Osteoblast (primary cell): ENCODE results near the gene SERPINE3. TPM values are rescaled to one million over a fixed set of nuclear protein-coding genes. Genes with fewer than 3 reads are reported as not detected.

ENCODE experiments used
- DNase-seq: peaks from one replicate; pipeline ENCODE4 v3.0.0; 2011; ENCODE audit warnings: low spot score, mixed read lengths; ENCODE audit not compliant: insufficient read length; ENCODE audit errors: missing footprints
- H2AFZ ChIP-seq: 2 replicates; pipeline ENCODE4 v1.6.0; 2011; ENCODE audit warnings: mild to moderate bottlenecking, low read length
- H3K27ac ChIP-seq: 2 replicates; pipeline ENCODE4 v1.5.1; 2011; ENCODE audit warnings: mild to moderate bottlenecking, low read depth, low read length, moderate library complexity
- H3K27me3 ChIP-seq: 2 replicates; pipeline ENCODE4 v1.6.0; 2012; ENCODE audit warnings: mild to moderate bottlenecking, control low read depth, inconsistent platforms, low read length, moderate library complexity; ENCODE audit not compliant: insufficient read depth
- H3K36me3 ChIP-seq: 2 replicates; pipeline ENCODE4 v1.5.1; 2011; ENCODE audit warnings: mild to moderate bottlenecking, low read length, control low read depth, moderate library complexity; ENCODE audit not compliant: insufficient read depth
- H3K4me1 ChIP-seq: 2 replicates; pipeline ENCODE4 v1.5.1; 2011; ENCODE audit warnings: mild to moderate bottlenecking, low read length, control low read depth, moderate library complexity; ENCODE audit not compliant: insufficient read depth
- H3K4me2 ChIP-seq: 2 replicates; pipeline ENCODE4 v1.6.0; 2011; ENCODE audit warnings: mild to moderate bottlenecking, low read length; ENCODE audit not compliant: insufficient read depth
- H3K4me3 ChIP-seq: fragments of 200-600 bp; sonication (generic); 3 replicates; pipeline ENCODE4 v1.5.1; 2012; ENCODE audit warnings: mild to moderate bottlenecking, low read length, inconsistent platforms; ENCODE audit not compliant: insufficient read depth
- H3K79me2 ChIP-seq: 2 replicates; pipeline ENCODE4 v1.6.0; 2012; ENCODE audit warnings: mild to moderate bottlenecking, low read length, control low read depth, inconsistent platforms; ENCODE audit not compliant: insufficient read depth
- H3K9me3 ChIP-seq: 2 replicates; pipeline ENCODE4 v1.5.1; 2011; ENCODE audit warnings: low read depth, low read length, control low read depth
- H4K20me1 ChIP-seq: 2 replicates; pipeline ENCODE4 v1.6.0; 2012; ENCODE audit warnings: mild to moderate bottlenecking, low read length, control low read depth; ENCODE audit not compliant: insufficient read depth
- total RNA-seq: library from RNA; depleted of rRNA; stranded (reverse); fragments of >200 nt; gene quantifications from 2 replicates; pipeline ENCODE4 v1.2.3, GENCODE V29; 2012
- TF ChIP-seq, protein P1 (sequence below): IDR thresholded peaks from 2 replicates; pipeline ENCODE4 v1.5.1; 2011; ENCODE audit warnings: mild to moderate bottlenecking, low read depth, low read length, moderate library complexity; ENCODE audit errors: extremely low read depth

The SERPINE3 gene
- total RNA-seq, 1 donor: not detected

DNA sequence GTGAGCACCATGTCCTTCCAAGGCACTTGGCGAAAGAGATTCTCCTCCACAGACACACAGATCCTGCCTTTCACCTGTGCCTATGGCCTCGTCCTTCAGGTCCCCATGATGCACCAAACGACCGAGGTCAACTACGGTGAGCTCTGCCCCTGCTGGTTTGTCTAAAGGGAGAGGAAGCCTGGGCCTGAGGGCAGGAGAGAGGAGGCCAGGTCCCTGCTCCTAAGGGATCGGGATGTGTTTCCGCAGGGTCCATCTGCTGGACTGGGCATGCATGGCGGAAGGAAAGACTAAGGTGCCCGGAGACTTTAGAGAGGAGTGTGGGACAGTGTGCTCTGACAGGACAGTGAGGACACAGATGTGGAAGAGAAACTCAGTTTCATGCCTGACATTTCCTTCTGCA, 7.6 kb downstream of the SERPINE3 start:
- no peaks in the 10 kb centered on the region for H3K9me3 ChIP-seq
- no peak for DNase-seq
- no peaks in the 10 kb centered on the region for H3K27me3 ChIP-seq
- H3K36me3 ChIP-seq: no peaks in the 10 kb centered on the region
- H3K4me2 ChIP-seq: no peak overlapping the region
- TF ChIP-seq, protein P1, sequence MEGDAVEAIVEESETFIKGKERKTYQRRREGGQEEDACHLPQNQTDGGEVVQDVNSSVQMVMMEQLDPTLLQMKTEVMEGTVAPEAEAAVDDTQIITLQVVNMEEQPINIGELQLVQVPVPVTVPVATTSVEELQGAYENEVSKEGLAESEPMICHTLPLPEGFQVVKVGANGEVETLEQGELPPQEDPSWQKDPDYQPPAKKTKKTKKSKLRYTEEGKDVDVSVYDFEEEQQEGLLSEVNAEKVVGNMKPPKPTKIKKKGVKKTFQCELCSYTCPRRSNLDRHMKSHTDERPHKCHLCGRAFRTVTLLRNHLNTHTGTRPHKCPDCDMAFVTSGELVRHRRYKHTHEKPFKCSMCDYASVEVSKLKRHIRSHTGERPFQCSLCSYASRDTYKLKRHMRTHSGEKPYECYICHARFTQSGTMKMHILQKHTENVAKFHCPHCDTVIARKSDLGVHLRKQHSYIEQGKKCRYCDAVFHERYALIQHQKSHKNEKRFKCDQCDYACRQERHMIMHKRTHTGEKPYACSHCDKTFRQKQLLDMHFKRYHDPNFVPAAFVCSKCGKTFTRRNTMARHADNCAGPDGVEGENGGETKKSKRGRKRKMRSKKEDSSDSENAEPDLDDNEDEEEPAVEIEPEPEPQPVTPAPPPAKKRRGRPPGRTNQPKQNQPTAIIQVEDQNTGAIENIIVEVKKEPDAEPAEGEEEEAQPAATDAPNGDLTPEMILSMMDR: no peak
- H3K79me2 ChIP-seq: no peaks in the 10 kb centered on the region
- no peak overlapping the region for H3K27ac ChIP-seq
- H4K20me1 ChIP-seq: no peaks in the 10 kb centered on the region
- no peak overlapping the region for H3K4me3 ChIP-seq
- no peak overlapping the region for H2AFZ ChIP-seq
- H3K4me1 ChIP-seq: peaks cover 11% of the 10 kb centered on the region

DNA sequence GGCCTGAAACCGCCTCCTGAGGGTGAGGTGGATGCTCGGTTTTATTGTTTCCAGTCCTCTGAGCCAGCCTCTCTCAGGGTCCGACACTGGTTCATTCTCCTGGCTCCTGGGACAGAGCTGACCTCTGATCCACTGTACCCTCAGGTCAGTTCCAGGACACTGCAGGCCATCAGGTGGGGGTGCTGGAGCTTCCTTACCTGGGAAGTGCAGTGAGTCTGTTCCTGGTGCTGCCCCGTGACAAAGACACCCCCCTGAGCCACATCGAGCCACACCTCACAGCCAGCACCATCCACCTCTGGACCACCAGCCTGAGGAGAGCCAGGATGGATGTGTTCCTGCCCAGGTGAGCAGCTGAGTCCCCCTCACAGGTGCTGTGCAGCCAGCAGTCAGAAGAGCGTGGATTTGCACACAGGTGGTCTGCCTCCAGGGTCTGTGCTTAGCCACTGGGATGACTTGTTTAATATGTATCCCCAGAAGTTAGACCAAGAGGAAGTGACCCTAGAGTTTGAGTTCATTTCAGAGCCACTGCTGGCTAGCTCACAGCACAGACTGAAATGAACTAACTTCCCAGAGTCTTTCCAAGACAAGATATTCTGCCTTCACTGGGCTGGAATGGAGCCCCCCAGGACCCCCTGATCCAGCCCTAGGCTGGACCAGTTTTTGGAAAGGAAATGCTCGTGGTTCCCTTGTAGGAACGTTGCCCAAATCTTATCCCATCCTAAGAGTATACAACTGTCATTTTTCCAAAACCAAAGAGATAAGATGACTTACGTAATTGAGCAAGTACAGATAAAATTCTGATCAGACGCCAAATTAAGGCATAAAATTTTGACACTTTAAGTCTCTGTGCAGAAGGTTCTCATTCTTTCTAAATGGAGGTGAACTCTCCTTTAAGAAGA, 8.8 kb downstream of the SERPINE3 start:
- no peaks in the 10 kb centered on the region for H3K79me2 ChIP-seq
- H3K4me2 ChIP-seq: no peak overlapping the region
- H4K20me1 ChIP-seq: no peaks in the 10 kb centered on the region
- H3K9me3 ChIP-seq: no peaks in the 10 kb centered on the region
- no peaks in the 10 kb centered on the region for H3K36me3 ChIP-seq
- no peaks in the 10 kb centered on the region for H3K27me3 ChIP-seq
- no peak overlapping the region for H2AFZ ChIP-seq
- TF ChIP-seq, protein P1: no peak
- H3K27ac ChIP-seq: no peak overlapping the region
- H3K4me3 ChIP-seq: no peak overlapping the region
- no peak for DNase-seq
- H3K4me1 ChIP-seq: no peaks in the 10 kb centered on the region

DNA sequence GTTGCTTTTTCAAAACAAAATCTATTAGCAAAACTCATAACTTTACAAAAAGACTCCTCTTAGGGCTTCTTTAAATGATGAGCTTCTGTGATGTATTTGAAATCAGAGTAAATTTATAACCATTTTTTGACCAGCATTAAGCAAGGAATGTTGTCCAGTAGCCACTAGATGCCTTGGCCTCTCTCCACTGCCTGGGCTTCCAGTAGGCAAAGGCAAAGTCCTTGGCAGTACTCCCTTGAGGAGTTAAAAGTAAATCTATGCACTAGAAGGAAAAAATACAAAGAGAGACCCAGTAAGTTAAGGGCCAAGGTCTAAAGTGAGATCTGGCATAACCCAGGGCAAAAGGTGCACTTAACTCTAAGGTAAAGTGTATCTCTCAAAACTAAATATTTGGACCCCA, 9.5 kb downstream of the SERPINE3 start:
- no peaks in the 10 kb centered on the region for H3K36me3 ChIP-seq
- H3K9me3 ChIP-seq: no peaks in the 10 kb centered on the region
- H3K4me1 ChIP-seq: no peaks in the 10 kb centered on the region
- H2AFZ ChIP-seq: no peak overlapping the region
- H3K4me3 ChIP-seq: no peak overlapping the region
- no peak overlapping the region for H3K4me2 ChIP-seq
- no peaks in the 10 kb centered on the region for H3K27me3 ChIP-seq
- no peaks in the 10 kb centered on the region for H3K79me2 ChIP-seq
- TF ChIP-seq, protein P1: no peak
- no peaks in the 10 kb centered on the region for H4K20me1 ChIP-seq
- no peak overlapping the region for H3K27ac ChIP-seq
- no peak for DNase-seq

DNA sequence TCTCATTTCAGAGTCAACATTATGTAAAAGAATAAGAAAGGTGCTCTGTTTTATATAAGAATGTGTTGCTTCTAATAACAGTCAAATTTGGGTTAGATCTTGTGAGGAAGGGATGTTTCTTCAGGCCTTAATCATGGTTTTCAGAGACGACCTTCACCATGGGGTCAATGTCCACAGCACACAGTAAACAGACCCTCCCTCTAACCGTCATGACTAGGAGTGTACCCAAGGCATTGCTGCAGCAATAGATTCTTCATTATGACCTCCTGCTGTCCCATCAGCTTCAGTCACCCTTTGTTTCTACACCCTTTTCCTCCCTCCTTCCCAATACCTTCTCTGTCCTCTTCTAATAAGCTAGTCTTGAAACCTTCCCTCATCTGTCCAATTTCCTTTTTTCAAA, 15.7 kb downstream of the SERPINE3 start:
- Histone ChIP-seq H2AFZ (no peak overlapping the region), H3K4me2 (no peak overlapping the region), H3K27me3 (no peaks in the 10 kb centered on the region), H3K27ac (no peak overlapping the region), H3K9me3 (no peaks in the 10 kb centered on the region), H4K20me1 (no peaks in the 10 kb centered on the region), H3K36me3 (no peaks in the 10 kb centered on the region), H3K79me2 (no peaks in the 10 kb centered on the region), H3K4me1 (no peaks in the 10 kb centered on the region), H3K4me3 (no peak overlapping the region)
- no peak for DNase-seq
- TF ChIP-seq, protein P1: no peak
